Pulmonary artery endothelial cell (primary cell): ENCODE measurements around the gene UNC93B1. TPM values are rescaled to one million over a fixed set of nuclear protein-coding genes. Genes with fewer than 3 reads are reported as not detected.
"Not testable (repeated sequence)": the region's sequence is repeated elsewhere in the genome, so short reads cannot be mapped to it uniquely, and the experiment has no call there.

Source experiments
- DNase-seq: peaks from one replicate; pipeline ENCODE4 v3.0.0-alpha.2; 2011; ENCODE audit warnings: low read depth, low spot score
- total RNA-seq: library from RNA; depleted of rRNA; stranded (reverse); fragments of >200 nt; gene quantifications from 2 replicates; pipeline ENCODE4 v1.2.3, GENCODE V29; 2014

UNC93B1 gene
- total RNA-seq, 1 donor from 2014 or later, result 16.0 TPM

GRCh38 chr11:67994387-67994786, 9.5 kb downstream of the UNC93B1 start:
- DNase-seq, result not testable (repeated sequence)

GRCh38 chr11:67993821-67994220, 10.1 kb downstream of the UNC93B1 start:
- DNase-seq, result not testable (repeated sequence)

- DNase-seq, result not testable (repeated sequence)
These were observed 12.4 kb downstream of the UNC93B1 start for GRCh38 chr11:67991347-67992121.

GRCh38 chr11:67990546-67991346, 13.2 kb downstream of the UNC93B1 start:
- not testable (repeated sequence) for DNase-seq

GRCh38 chr11:67985302-67985701, 18.6 kb downstream of the UNC93B1 start:
- DNase-seq, result not testable (repeated sequence)

- DNase-seq, result no peak
These were observed 19.9 kb downstream of the UNC93B1 start for GRCh38 chr11:67983951-67984350.

GRCh38 chr11:67982255-67982857, 21.5 kb downstream of the UNC93B1 start:
- DNase-seq, result not testable (repeated sequence)

GRCh38 chr11:67981226-67981625, 22.7 kb downstream of the UNC93B1 start:
- DNase-seq, result not testable (repeated sequence)

- not testable (repeated sequence) for DNase-seq
These were observed 25.0 kb downstream of the UNC93B1 start for GRCh38 chr11:67978766-67979418.

GRCh38 chr11:67974746-67975145, 29.2 kb downstream of the UNC93B1 start:
- not testable (repeated sequence) for DNase-seq

GRCh38 chr11:67965830-67966348, 38.0 kb downstream of the UNC93B1 start:
- DNase-seq, result not testable (repeated sequence)

GRCh38 chr11:67964746-67965145, 39.2 kb downstream of the UNC93B1 start:
- DNase-seq, result not testable (repeated sequence)

- DNase-seq, result not testable (repeated sequence)
These were observed 40.0 kb downstream of the UNC93B1 start for GRCh38 chr11:67963879-67964278.

GRCh38 chr11:67963217-67963616, 40.7 kb downstream of the UNC93B1 start:
- DNase-seq, result not testable (repeated sequence)

- DNase-seq, result not testable (repeated sequence)
These were observed 47.7 kb downstream of the UNC93B1 start for GRCh38 chr11:67956236-67956635.

GRCh38 chr11:67955461-67956007, 48.4 kb downstream of the UNC93B1 start:
- DNase-seq, result not testable (repeated sequence)

- DNase-seq, result not testable (repeated sequence)
These were observed 48.9 kb downstream of the UNC93B1 start for GRCh38 chr11:67954971-67955370.

GRCh38 chr11:67954251-67954650, 49.6 kb downstream of the UNC93B1 start:
- DNase-seq, result not testable (repeated sequence)

- DNase-seq, result not testable (repeated sequence)
These were observed 53.2 kb downstream of the UNC93B1 start for GRCh38 chr11:67950705-67951104.

- not testable (repeated sequence) for DNase-seq
These were observed 56.1 kb downstream of the UNC93B1 start for GRCh38 chr11:67947785-67948184.

- DNase-seq, result not testable (repeated sequence)
These were observed 57.5 kb downstream of the UNC93B1 start for GRCh38 chr11:67946403-67946802.
